HEK293 (cell line): ENCODE measurements around the gene NOC4L.

Source experiments
- CTCF ChIA-PET: fragments of 350-600 bp; formaldehyde crosslinking; extraction: SDS; loops from one replicate; lab custom pipeline; 2021; ENCODE audit warnings: antibody characterized with exemption; lab: Yijun Ruan, JAX
- POLR2A ChIA-PET: fragments of 300-600 bp; formaldehyde crosslinking; extraction: SDS; loops from one replicate; lab custom pipeline; 2020; ENCODE audit warnings: antibody characterized with exemption, inconsistent platforms; lab: Yijun Ruan, JAX
- H3K27ac ChIP-seq: fragments of 200-500 bp; sonication (Bioruptor generic); 2 replicates; pipeline ENCODE4 v1.5.1; 2014; ENCODE audit warnings: low read depth, low read length, control low read depth, inconsistent platforms; ENCODE audit errors: extremely low read depth
- H3K36me3 ChIP-seq, 2 experiments: fragments of 200-500 bp in 1 of 2; sonication (Bioruptor generic) in 1 of 2; 1 replicate in 1 of 2; 2 replicates in 1 of 2; pipeline ENCODE4 v1.5.1; 2014 to 2017; ENCODE audit warnings: inconsistent platforms in 2 of 2, low read length in 2 of 2; ENCODE audit not compliant: control insufficient read depth in 2 of 2, insufficient read depth in 1 of 2
- H3K4me1 ChIP-seq: fragments of 200-500 bp; sonication (Bioruptor generic); 2 replicates; pipeline ENCODE4 v1.5.1; 2014; ENCODE audit warnings: mild to moderate bottlenecking, low read length, inconsistent platforms; ENCODE audit not compliant: control insufficient read depth, insufficient read depth
- H3K4me3 ChIP-seq: 2 replicates; pipeline ENCODE4 v1.5.1; 2011; ENCODE audit warnings: low read depth, mild to moderate bottlenecking, control low read depth, low read length, moderate library complexity
- H3K9me3 ChIP-seq: fragments of 200-500 bp; sonication (Bioruptor generic); 2 replicates; pipeline ENCODE4 v1.5.1; 2014; ENCODE audit warnings: low read depth, low read length, inconsistent platforms; ENCODE audit not compliant: control insufficient read depth, insufficient read depth
- EGR2 ChIP-seq: fragments of 450-650 bp; formaldehyde crosslinking; IDR thresholded peaks from 2 replicates; pipeline ENCODE4 v1.5.1; 2016; ENCODE audit warnings: low read depth, missing biosample characterization, missing genetic modification characterization
- PBX3 ChIP-seq: sonication (generic); formaldehyde crosslinking; IDR thresholded peaks from 2 replicates; pipeline ENCODE4 v1.8.1; 2022; ENCODE audit warnings: mild to moderate bottlenecking, moderate library complexity, missing genetic modification reagents
- PRDM6 ChIP-seq: fragments of 450-650 bp; formaldehyde crosslinking; IDR thresholded peaks from 2 replicates; pipeline ENCODE4 v1.5.1; 2017; ENCODE audit warnings: missing biosample characterization, missing genetic modification characterization
- SETDB1 ChIP-seq: IDR thresholded peaks from one replicate; pipeline ENCODE4 v1.6.1; 2017; ENCODE audit warnings: mild to moderate bottlenecking, low read length, moderate library complexity, mixed read lengths; ENCODE audit not compliant: insufficient read length
- YY2 ChIP-seq: fragments of 450-650 bp; formaldehyde crosslinking; IDR thresholded peaks from 2 replicates; pipeline ENCODE4 v1.5.1; 2016; ENCODE audit warnings: missing biosample characterization, missing genetic modification characterization
- ZEB2 ChIP-seq: fragments of 450-650 bp; formaldehyde crosslinking; IDR thresholded peaks from 2 replicates; pipeline ENCODE4 v1.5.1; 2016; ENCODE audit warnings: missing biosample characterization, missing genetic modification characterization
- ZFP41 ChIP-seq: fragments of 450-650 bp; formaldehyde crosslinking; IDR thresholded peaks from 2 replicates; pipeline ENCODE4 v1.5.1; 2016; ENCODE audit warnings: missing biosample characterization, missing genetic modification characterization, borderline replicate concordance
- ZNF155 ChIP-seq: fragments of 450-650 bp; formaldehyde crosslinking; IDR thresholded peaks from 2 replicates; pipeline ENCODE4 v1.5.1; 2016; ENCODE audit warnings: missing biosample characterization, missing genetic modification characterization
- ZNF19 ChIP-seq: fragments of 450-650 bp; formaldehyde crosslinking; IDR thresholded peaks from 2 replicates; pipeline ENCODE4; 2016; ENCODE audit warnings: missing biosample characterization, missing genetic modification characterization, low read depth
- ZNF2 ChIP-seq: fragments of 450-650 bp; formaldehyde crosslinking; IDR thresholded peaks from 2 replicates; pipeline ENCODE4 v1.5.1; 2016; ENCODE audit warnings: missing biosample characterization, missing genetic modification characterization
- ZNF239 ChIP-seq: fragments of 450-650 bp; formaldehyde crosslinking; IDR thresholded peaks from 2 replicates; pipeline ENCODE4 v1.5.1; 2016; ENCODE audit warnings: missing biosample characterization, missing genetic modification characterization
- ZNF426 ChIP-seq: fragments of 450-650 bp; formaldehyde crosslinking; IDR thresholded peaks from 2 replicates; pipeline ENCODE4 v1.5.1; 2017; ENCODE audit warnings: missing biosample characterization, missing genetic modification characterization, mild to moderate bottlenecking, inconsistent platforms, moderate library complexity
- ZNF433 ChIP-seq: fragments of 450-650 bp; formaldehyde crosslinking; IDR thresholded peaks from 2 replicates; pipeline ENCODE4 v1.5.1; 2016; ENCODE audit warnings: missing biosample characterization, missing genetic modification characterization, low read depth
- ZNF449 ChIP-seq: fragments of 450-650 bp; formaldehyde crosslinking; IDR thresholded peaks from 2 replicates; pipeline ENCODE4 v1.5.1; 2017; ENCODE audit warnings: missing biosample characterization, mild to moderate bottlenecking, missing genetic modification characterization, moderate library complexity
- ZNF529 ChIP-seq: fragments of 450-650 bp; formaldehyde crosslinking; IDR thresholded peaks from 2 replicates; pipeline ENCODE4 v1.5.1; 2017; ENCODE audit warnings: missing genetic modification characterization, missing biosample characterization; ENCODE audit not compliant: insufficient replicate concordance
- ZNF600 ChIP-seq: fragments of 450-650 bp; formaldehyde crosslinking; IDR thresholded peaks from 2 replicates; pipeline ENCODE4 v1.5.1; 2016; ENCODE audit warnings: missing biosample characterization, missing genetic modification characterization
- ZNF654 ChIP-seq: fragments of 450-650 bp; formaldehyde crosslinking; IDR thresholded peaks from 2 replicates; pipeline ENCODE4 v1.5.1; 2016; ENCODE audit warnings: low read depth, missing biosample characterization, missing genetic modification characterization
- ZNF677 ChIP-seq: fragments of 450-650 bp; IDR thresholded peaks from 2 replicates; pipeline ENCODE4 v1.5.0; 2018; ENCODE audit warnings: missing biosample characterization, mild to moderate bottlenecking, missing genetic modification characterization, moderate library complexity
- ZNF776 ChIP-seq: fragments of 450-650 bp; formaldehyde crosslinking; IDR thresholded peaks from 2 replicates; pipeline ENCODE4 v1.5.0; 2017; ENCODE audit warnings: missing biosample characterization, missing genetic modification characterization, borderline replicate concordance
- ZNF830 ChIP-seq: fragments of 450-650 bp; IDR thresholded peaks from 2 replicates; pipeline ENCODE4 v1.5.0; 2018; ENCODE audit warnings: missing biosample characterization, missing genetic modification characterization, low read depth, mild to moderate bottlenecking, moderate library complexity

Gene NOC4L

GRCh38 chr12:132140918-132141841 lies 3.1 kb upstream of the NOC4L start:
- no peaks in the 10 kb centered on the region for H3K9me3 ChIP-seq
- TF ChIP-seq EGR2 (no peak), ZFP41 (tag by site-specific recombination) (no peak), ZNF776 (tag by site-specific recombination) (no peak), ZNF600 (tag by site-specific recombination) (no peak), YY2 (tag by site-specific recombination) (no peak), ZEB2 (no peak), ZNF19 (tag by site-specific recombination) (no peak), ZNF654 (no peak), ZNF2 (tag by site-specific recombination) (no peak)
- no peak overlapping the region for H3K4me3 ChIP-seq
- CTCF ChIA-PET, result no interaction called here
- POLR2A ChIA-PET, result interaction anchor here (1.3 kb wide), 1 partner anchor 13 kb away, joined by 3 read pairs; no protein-coding TSS in a partner anchor
- H3K4me1 ChIP-seq, result 0 out of 2 replicates have a peak, but pooled peaks cover 3% of the 10 kb centered on the region
- peaks cover 3 to 52% of the 10 kb centered on the region in 2 experiments; a peak in 2 of 3 replicates for H3K36me3 ChIP-seq
- H3K27ac ChIP-seq, result no peak overlapping the region

GRCh38 chr12:132141976-132142678 lies 2.1 kb upstream of the NOC4L start:
- H3K4me3 ChIP-seq, result no peak overlapping the region
- ChIA-PET CTCF (interaction anchor here (0.6 to 1.1 kb wide), 2 partner anchors 9 to 272 kb away, joined by 3 to 4 read pairs; no protein-coding TSS in a partner anchor), POLR2A (no interaction called here)

More at GRCh38 chr12:132141976-132142678, 2.1 kb upstream of the NOC4L start:
- Histone ChIP-seq H3K4me1 (0 out of 2 replicates have a peak, but pooled peaks cover 3% of the 10 kb centered on the region), H3K27ac (no peak overlapping the region), H3K36me3 (peaks cover 3 to 61% of the 10 kb centered on the region in 2 experiments; a peak in 2 of 3 replicates), H3K9me3 (no peaks in the 10 kb centered on the region)
- TF ChIP-seq ZNF426, result no peak
- TF ChIP-seq ZNF449 (tag by site-specific recombination), result no peak
- TF ChIP-seq PBX3 (CRISPR knock-in tag), result no peak
- no peak for TF ChIP-seq ZNF433 (tag by site-specific recombination)
- TF ChIP-seq ZNF239 (tag by site-specific recombination), result no peak
- no peak for TF ChIP-seq PRDM6
- TF ChIP-seq ZNF677, result no peak
- TF ChIP-seq SETDB1, result no peak
- TF ChIP-seq ZNF529 (tag by site-specific recombination), result no peak
- TF ChIP-seq ZNF155 (tag by site-specific recombination), result no peak
- TF ChIP-seq ZNF830 (tag by site-specific recombination), result no peak
